ENCODE data around the gene ARHGAP23. TPM values are rescaled to one million over a fixed set of nuclear protein-coding genes. Genes with fewer than 3 reads are reported as not detected.
A peak's percentile ranks its signal among the peaks of the same experiment; 100 is the strongest.

Gene ARHGAP23
- total RNA-seq, 2 donors from 2014 or later: 87.1 to 89.2 TPM

GRCh38 chr17:38464723-38465390 is 36.6 kb downstream of the ARHGAP23 start:
- H3K36me3 ChIP-seq: peaks cover 32% of the 10 kb centered on the region
- no peak for TF ChIP-seq CTCF (IDR thresholded peaks at IDR 0.05)
- no peaks in the 10 kb centered on the region for H3K9me3 ChIP-seq
- DNase-seq (ENCODE audit: low spot score): no peak
- H3K4me3 ChIP-seq: peak overlapping the region; percentile 80
- H3K27ac ChIP-seq: peak overlapping the region; percentile 96 to 100
- no peaks in the 10 kb centered on the region for H3K27me3 ChIP-seq (replicated peaks; ENCODE audit: insufficient read depth)
- ATAC-seq (ENCODE audit: insufficient number of reproducible peaks, low FRiP score, low read depth): peak; percentile 76
- H3K4me1 ChIP-seq (ENCODE audit: control insufficient read depth in 1 of 2, low read depth in 2 of 2): peaks cover 26 to 59% of the 10 kb centered on the region in 2 donors

DNA sequence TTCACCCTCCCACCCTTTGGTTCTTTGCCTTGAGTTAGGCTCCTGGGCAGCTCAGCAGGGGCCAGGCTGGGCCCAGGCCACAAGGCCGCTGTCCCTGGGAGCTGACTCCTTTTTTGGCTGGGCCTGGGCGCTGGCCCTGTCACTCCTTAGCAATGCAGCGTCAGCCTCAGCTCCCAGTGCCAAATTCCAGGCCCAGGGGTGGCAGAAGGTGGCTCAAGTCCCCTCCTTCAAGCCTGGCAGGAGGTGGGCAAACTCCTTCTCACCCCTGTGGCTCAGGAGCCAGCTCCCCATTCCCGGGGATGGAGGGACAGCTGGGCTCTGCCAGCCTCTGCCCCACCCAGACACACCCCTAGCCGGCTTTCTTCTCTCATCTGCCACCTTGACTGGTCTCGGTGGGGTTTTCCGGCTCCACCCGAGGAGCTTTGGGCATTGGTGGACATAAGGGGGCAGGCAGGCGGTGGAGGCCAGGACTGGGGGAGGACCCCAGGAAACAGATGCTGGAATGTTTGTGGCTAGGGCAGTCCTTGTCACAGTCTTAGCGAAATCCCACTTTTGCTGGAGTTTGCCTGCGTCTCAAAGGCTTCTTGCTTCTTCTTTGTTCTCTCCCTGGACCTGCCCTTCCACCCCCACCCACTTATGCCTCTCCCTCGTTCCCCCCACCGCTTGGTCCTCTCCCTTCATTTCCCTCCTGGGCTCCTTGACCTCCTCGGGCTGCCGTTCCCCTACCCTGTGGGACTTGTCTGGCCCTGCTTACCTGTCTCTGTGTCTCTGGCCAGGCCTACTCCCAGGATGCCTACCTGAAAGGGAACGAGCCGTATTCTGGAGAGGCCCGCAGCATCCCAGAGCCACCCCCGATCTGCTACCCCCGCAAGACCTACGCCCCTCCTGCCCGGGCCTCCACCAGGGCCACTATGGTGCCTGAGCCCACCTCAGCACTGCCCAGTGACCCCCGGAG is 37.4 kb downstream of the ARHGAP23 start:
- peaks cover 38% of the 10 kb centered on the region for H3K36me3 ChIP-seq
- ATAC-seq (ENCODE audit: insufficient number of reproducible peaks, low FRiP score, low read depth) (peak; percentile 62), DNase-seq (ENCODE audit: low spot score) (peak; percentile 68)
- no peaks in the 10 kb centered on the region for H3K9me3 ChIP-seq
- no peak for TF ChIP-seq CTCF (IDR thresholded peaks at IDR 0.05)
- peaks cover 26 to 59% of the 10 kb centered on the region in 2 donors for H3K4me1 ChIP-seq (ENCODE audit: control insufficient read depth in 1 of 2, low read depth in 2 of 2)
- peak overlapping the region; percentile 96 to 100 for H3K27ac ChIP-seq
- H3K27me3 ChIP-seq (replicated peaks; ENCODE audit: insufficient read depth): no peaks in the 10 kb centered on the region
- H3K4me3 ChIP-seq: peak overlapping the region; percentile 80

DNA sequence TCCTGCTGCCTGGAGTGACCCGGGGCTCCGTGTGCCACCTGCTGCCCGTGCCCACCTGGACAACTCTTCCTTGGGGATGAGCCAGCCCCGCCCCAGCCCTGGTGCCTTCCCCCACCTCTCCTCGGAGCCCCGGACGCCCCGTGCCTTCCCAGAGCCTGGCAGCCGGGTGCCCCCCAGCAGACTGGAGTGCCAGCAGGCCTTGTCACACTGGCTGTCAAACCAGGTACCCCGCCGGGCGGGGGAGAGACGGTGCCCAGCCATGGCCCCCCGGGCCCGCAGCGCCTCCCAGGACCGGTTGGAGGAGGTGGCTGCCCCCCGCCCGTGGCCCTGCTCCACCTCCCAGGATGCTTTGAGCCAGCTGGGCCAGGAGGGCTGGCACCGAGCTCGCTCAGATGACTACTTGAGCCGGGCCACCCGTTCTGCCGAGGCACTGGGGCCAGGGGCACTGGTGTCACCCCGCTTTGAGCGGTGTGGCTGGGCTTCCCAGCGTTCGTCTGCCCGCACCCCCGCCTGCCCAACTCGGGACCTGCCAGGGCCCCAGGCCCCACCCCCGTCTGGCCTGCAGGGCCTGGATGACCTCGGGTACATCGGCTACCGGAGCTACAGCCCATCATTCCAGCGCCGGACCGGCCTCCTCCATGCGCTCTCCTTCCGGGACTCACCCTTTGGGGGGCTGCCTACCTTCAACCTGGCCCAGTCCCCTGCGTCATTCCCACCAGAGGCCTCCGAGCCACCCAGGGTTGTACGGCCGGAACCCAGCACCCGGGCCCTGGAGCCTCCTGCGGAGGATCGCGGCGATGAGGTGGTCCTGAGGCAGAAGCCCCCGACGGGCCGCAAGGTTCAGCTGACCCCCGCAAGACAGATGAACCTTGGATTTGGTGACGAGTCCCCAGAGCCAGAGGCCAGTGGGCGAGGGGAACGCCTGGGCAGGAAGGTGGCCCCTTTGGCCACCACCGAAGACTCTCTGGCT is 38.4 kb downstream of the ARHGAP23 start:
- ATAC-seq (ENCODE audit: insufficient number of reproducible peaks, low FRiP score, low read depth) (no peak), DNase-seq (ENCODE audit: low spot score) (no peak)
- H3K9me3 ChIP-seq: no peaks in the 10 kb centered on the region
- H3K27ac ChIP-seq: peak overlapping the region; percentile 96 to 100
- peaks cover 26 to 59% of the 10 kb centered on the region in 2 donors for H3K4me1 ChIP-seq (ENCODE audit: control insufficient read depth in 1 of 2, low read depth in 2 of 2)
- peak overlapping the region; percentile 80 for H3K4me3 ChIP-seq
- peaks cover 36% of the 10 kb centered on the region for H3K36me3 ChIP-seq
- no peaks in the 10 kb centered on the region for H3K27me3 ChIP-seq (replicated peaks; ENCODE audit: insufficient read depth)
- no peak for TF ChIP-seq CTCF (IDR thresholded peaks at IDR 0.05)

DNA sequence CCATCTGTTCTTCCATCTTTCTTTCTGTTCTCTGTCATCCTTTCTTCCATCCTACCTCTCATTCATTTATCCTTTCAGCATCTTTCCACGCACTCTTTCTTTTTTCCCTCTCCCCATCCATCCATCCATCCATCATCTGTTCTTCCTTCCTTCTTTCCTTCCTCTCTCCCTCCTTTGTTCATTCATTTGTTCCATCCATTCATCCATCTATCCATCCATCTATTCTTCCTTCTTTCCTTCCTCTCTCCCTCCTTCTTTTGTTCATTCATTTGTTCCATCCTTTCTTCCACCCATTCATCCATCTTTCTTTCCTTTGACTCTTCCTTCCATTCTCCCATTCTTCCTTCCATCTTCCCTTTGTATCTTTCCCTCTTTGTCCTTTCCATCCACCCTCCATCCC is 39.2 kb downstream of the ARHGAP23 start:
- no peak overlapping the region for H3K4me3 ChIP-seq
- peaks cover 26 to 59% of the 10 kb centered on the region in 2 donors for H3K4me1 ChIP-seq (ENCODE audit: control insufficient read depth in 1 of 2, low read depth in 2 of 2)

More for the DNA sequence above, 39.2 kb downstream of the ARHGAP23 start:
- ATAC-seq (ENCODE audit: insufficient number of reproducible peaks, low FRiP score, low read depth) (no peak), DNase-seq (ENCODE audit: low spot score) (no peak)
- H3K9me3 ChIP-seq: no peaks in the 10 kb centered on the region
- TF ChIP-seq CTCF (IDR thresholded peaks at IDR 0.05): no peak
- peaks cover 45% of the 10 kb centered on the region for H3K36me3 ChIP-seq
- no peaks in the 10 kb centered on the region for H3K27me3 ChIP-seq (replicated peaks; ENCODE audit: insufficient read depth)
- no peak overlapping the region for H3K27ac ChIP-seq
